Left lung (tissue), 10 donors: ENCODE measurements around the gene SLC2A13. TPM values are rescaled to one million over a fixed set of nuclear protein-coding genes. Genes with fewer than 3 reads are reported as not detected.

Source experiments
- ATAC-seq: fragments of 200-7000 bp; cut with Tn5 transposase; one replicate; pipeline ENCODE4 v1.9.1; 2020; ENCODE audit warnings: moderate library complexity
- DNase-seq, 4 donors: peaks; one replicate each; pipeline ENCODE4 v3.0.0-alpha.2; 2013 to 2020
- H3K27ac ChIP-seq, 2 donors: fragments of 200-600 bp; sonication (generic) in 1 of 2; one replicate each; pipeline versions ENCODE4 v1.5.0 to v1.8.0; 2020 to 2021
- H3K27me3 ChIP-seq, 2 donors: fragments of 200-600 bp; sonication (generic) in 1 of 2; one replicate each; pipeline versions ENCODE4 v1.5.0 to v1.8.0; 2020 to 2021
- H3K36me3 ChIP-seq, 2 donors: fragments of 200-600 bp; sonication (generic) in 1 of 2; one replicate each; pipeline versions ENCODE4 v1.5.0 to v1.8.0; 2020 to 2021
- H3K4me1 ChIP-seq, 2 donors: fragments of 200-600 bp; one replicate each; pipeline ENCODE4 v1.8.0; 2021
- H3K4me3 ChIP-seq, 2 donors: fragments of 200-600 bp; sonication (generic) in 1 of 2; one replicate each; pipeline versions ENCODE4 v1.5.0 to v1.8.0; 2020 to 2021; ENCODE audit warnings: mild to moderate bottlenecking in 1 of 2
- H3K9me3 ChIP-seq, 2 donors: fragments of 200-600 bp; sonication (generic) in 1 of 2; one replicate each; pipeline versions ENCODE4 v1.5.0 to v1.8.0; 2020 to 2021
- CTCF ChIP-seq, 2 donors: fragments of 200-600 bp; sonication (generic) in 1 of 2; IDR thresholded peaks; one replicate each; pipeline versions ENCODE4 v1.5.0 to v1.8.0; 2021; ENCODE audit warnings: antibody characterized with exemption in 2 of 2
- intact Hi-C, 2 donors: fragments of 100-400 bp; cut with DNase I; formaldehyde crosslinking; loops; one replicate each; pipeline versions ENCODE4 v1.11.2 to v1.14.2; 2022
- polyA plus RNA-seq, 6 donors: library from polyadenylated mRNA; unstranded; fragments of 120-200 nt; gene quantifications; one replicate each; pipeline ENCODE4 v1.2.1, GENCODE V29; 2013; ENCODE audit not compliant: insufficient read length in 6 of 6
- total RNA-seq, 2 donors: library from RNA; stranded (reverse); fragmentation: NEBNext Ultra II Directional; extraction: Animal tissue kit (Norgen Biotek cat#: 25700); gene quantifications; one replicate each; pipeline ENCODE4 v1.2.1, GENCODE V29; 2021
- donor health status: DM: no; HTN: yes; CAD: no.
- donor health status: DM: no; HTN: no; CAD: no.

SLC2A13 gene
- total and polyA plus RNA-seq, 8 donors, result 5.8 to 14.6 (median 7.8) TPM

GRCh38 chr12:39868328-39868725, 237.6 kb downstream of the SLC2A13 start:
- H3K36me3 ChIP-seq, result no peaks in the 10 kb centered on the region
- TF ChIP-seq CTCF (IDR thresholded peaks at IDR 0.05), result no peak
- H3K4me3 ChIP-seq, result no peak overlapping the region
- no peaks in the 10 kb centered on the region for H3K4me1 ChIP-seq
- DNase-seq, result no peak
- no peak for ATAC-seq
- H3K9me3 ChIP-seq, result no peaks in the 10 kb centered on the region
- no peaks in the 10 kb centered on the region for H3K27me3 ChIP-seq
- no peak overlapping the region for H3K27ac ChIP-seq
- intact Hi-C loops, result no loop called here

- Histone ChIP-seq H3K4me1 (no peaks in the 10 kb centered on the region), H3K27me3 (no peaks in the 10 kb centered on the region), H3K9me3 (no peaks in the 10 kb centered on the region), H3K27ac (no peak overlapping the region), H3K36me3 (no peaks in the 10 kb centered on the region), H3K4me3 (no peak overlapping the region)
- ATAC-seq (no peak), DNase-seq (no peak)
- intact Hi-C loops, result no loop called here
- TF ChIP-seq CTCF (IDR thresholded peaks at IDR 0.05), result no peak
Observed at GRCh38 chr12:39867631-39868327, 238.1 kb downstream of the SLC2A13 start.

- TF ChIP-seq CTCF (IDR thresholded peaks at IDR 0.05), result no peak
- Histone ChIP-seq H3K36me3 (no peaks in the 10 kb centered on the region), H3K4me3 (no peak overlapping the region), H3K4me1 (no peaks in the 10 kb centered on the region), H3K27me3 (no peaks in the 10 kb centered on the region), H3K27ac (no peak overlapping the region), H3K9me3 (no peaks in the 10 kb centered on the region)
- ATAC-seq, result no peak
- no peak for DNase-seq
- intact Hi-C loops, result no loop called here
Observed at GRCh38 chr12:39866135-39866534, 239.7 kb downstream of the SLC2A13 start.

- no peak for ATAC-seq
- Histone ChIP-seq H3K36me3 (no peaks in the 10 kb centered on the region), H3K4me3 (no peak overlapping the region), H3K27ac (no peak overlapping the region), H3K27me3 (no peaks in the 10 kb centered on the region), H3K4me1 (no peaks in the 10 kb centered on the region), H3K9me3 (no peaks in the 10 kb centered on the region)
- intact Hi-C loops, result no loop called here
- no peak for TF ChIP-seq CTCF (IDR thresholded peaks at IDR 0.05)
- no peak for DNase-seq
Observed at GRCh38 chr12:39860695-39861094, 245.2 kb downstream of the SLC2A13 start.

GRCh38 chr12:39853003-39853402, 252.9 kb downstream of the SLC2A13 start:
- intact Hi-C loops, result no loop called here
- Histone ChIP-seq H3K36me3 (no peaks in the 10 kb centered on the region), H3K27ac (no peak overlapping the region), H3K9me3 (no peaks in the 10 kb centered on the region), H3K27me3 (no peaks in the 10 kb centered on the region), H3K4me1 (no peaks in the 10 kb centered on the region), H3K4me3 (no peak overlapping the region)
- TF ChIP-seq CTCF (IDR thresholded peaks at IDR 0.05), result no peak
- DNase-seq (no peak), ATAC-seq (no peak)
